Left lung (tissue), 10 donors: ENCODE data around the gene RRP1. TPM values are rescaled to one million over a fixed set of nuclear protein-coding genes. Genes with fewer than 3 reads are reported as not detected.

Experiments
- ATAC-seq: fragments of 200-7000 bp; cut with Tn5 transposase; one replicate; pipeline ENCODE4 v1.9.1; 2020; ENCODE audit warnings: moderate library complexity
- DNase-seq, 4 donors: peaks; one replicate each; pipeline ENCODE4 v3.0.0-alpha.2; 2013 to 2020
- H3K27ac ChIP-seq, 2 donors: fragments of 200-600 bp; sonication (generic) in 1 of 2; one replicate each; pipeline versions ENCODE4 v1.5.0 to v1.8.0; 2020 to 2021
- H3K27me3 ChIP-seq, 2 donors: fragments of 200-600 bp; sonication (generic) in 1 of 2; one replicate each; pipeline versions ENCODE4 v1.5.0 to v1.8.0; 2020 to 2021
- H3K36me3 ChIP-seq, 2 donors: fragments of 200-600 bp; sonication (generic) in 1 of 2; one replicate each; pipeline versions ENCODE4 v1.5.0 to v1.8.0; 2020 to 2021
- H3K4me1 ChIP-seq, 2 donors: fragments of 200-600 bp; one replicate each; pipeline ENCODE4 v1.8.0; 2021
- H3K4me3 ChIP-seq, 2 donors: fragments of 200-600 bp; sonication (generic) in 1 of 2; one replicate each; pipeline versions ENCODE4 v1.5.0 to v1.8.0; 2020 to 2021; ENCODE audit warnings: mild to moderate bottlenecking in 1 of 2
- H3K9me3 ChIP-seq, 2 donors: fragments of 200-600 bp; sonication (generic) in 1 of 2; one replicate each; pipeline versions ENCODE4 v1.5.0 to v1.8.0; 2020 to 2021
- intact Hi-C, 2 donors: fragments of 100-400 bp; cut with DNase I; formaldehyde crosslinking; loops; one replicate each; pipeline versions ENCODE4 v1.11.2 to v1.14.2; 2022
- polyA plus RNA-seq, 6 donors: library from polyadenylated mRNA; unstranded; fragments of 120-200 nt; gene quantifications; one replicate each; pipeline ENCODE4 v1.2.1, GENCODE V29; 2013; ENCODE audit not compliant: insufficient read length in 6 of 6
- total RNA-seq, 2 donors: library from RNA; stranded (reverse); fragmentation: NEBNext Ultra II Directional; extraction: Animal tissue kit (Norgen Biotek cat#: 25700); gene quantifications; one replicate each; pipeline ENCODE4 v1.2.1, GENCODE V29; 2021
- TF ChIP-seq, protein P1 (sequence below), 2 donors: fragments of 200-600 bp; sonication (generic) in 1 of 2; IDR thresholded peaks; one replicate each; pipeline versions ENCODE4 v1.5.0 to v1.8.0; 2021; ENCODE audit warnings: antibody characterized with exemption in 2 of 2
- donor health status: DM: no; HTN: yes; CAD: no.
- donor health status: DM: no; HTN: no; CAD: no.

The RRP1 gene
- total and polyA plus RNA-seq, 8 donors: 16.1 to 28.0 (median 26.2) TPM

DNA sequence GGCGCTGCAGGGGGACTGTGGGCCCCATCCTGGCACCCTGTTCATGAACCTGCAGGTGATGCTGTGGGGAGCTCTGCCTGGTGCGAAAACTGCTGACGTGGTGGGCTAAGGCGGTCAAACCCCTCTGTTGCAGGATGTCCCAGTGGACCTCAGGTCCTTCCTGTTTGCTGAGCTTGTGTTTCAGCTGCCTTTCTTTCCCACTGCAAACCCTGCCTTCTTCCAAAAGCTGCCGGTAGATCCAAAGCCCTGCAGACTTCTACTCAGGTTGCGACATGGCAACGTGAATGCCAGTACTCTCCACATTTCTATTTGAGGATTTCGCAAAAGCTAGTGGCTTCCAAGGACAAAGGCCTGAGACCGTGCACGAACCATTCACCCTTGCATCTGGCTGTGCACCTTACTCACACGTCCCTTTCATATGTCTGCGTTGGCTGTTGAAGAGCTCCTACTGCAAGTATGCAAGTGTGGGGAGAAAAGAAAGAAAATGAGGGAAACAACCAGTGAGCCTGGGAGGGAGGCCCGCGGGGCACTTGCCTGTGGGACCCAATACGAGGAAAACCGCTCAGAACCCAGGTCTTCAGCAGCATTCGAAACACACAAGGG, 6.2 kb upstream of the RRP1 start:
- Histone ChIP-seq H3K9me3 (no peaks in the 10 kb centered on the region), H3K27ac (peak overlapping the region; percentile 61 to 69), H3K4me1 (peaks cover 0 to 18% of the 10 kb centered on the region in 2 donors), H3K36me3 (no peaks in the 10 kb centered on the region), H3K4me3 (no peak overlapping the region), H3K27me3 (no peaks in the 10 kb centered on the region)
- intact Hi-C loops: no loop called here
- ATAC-seq (peak; percentile 81), DNase-seq (no peak)
- TF ChIP-seq, protein P1, sequence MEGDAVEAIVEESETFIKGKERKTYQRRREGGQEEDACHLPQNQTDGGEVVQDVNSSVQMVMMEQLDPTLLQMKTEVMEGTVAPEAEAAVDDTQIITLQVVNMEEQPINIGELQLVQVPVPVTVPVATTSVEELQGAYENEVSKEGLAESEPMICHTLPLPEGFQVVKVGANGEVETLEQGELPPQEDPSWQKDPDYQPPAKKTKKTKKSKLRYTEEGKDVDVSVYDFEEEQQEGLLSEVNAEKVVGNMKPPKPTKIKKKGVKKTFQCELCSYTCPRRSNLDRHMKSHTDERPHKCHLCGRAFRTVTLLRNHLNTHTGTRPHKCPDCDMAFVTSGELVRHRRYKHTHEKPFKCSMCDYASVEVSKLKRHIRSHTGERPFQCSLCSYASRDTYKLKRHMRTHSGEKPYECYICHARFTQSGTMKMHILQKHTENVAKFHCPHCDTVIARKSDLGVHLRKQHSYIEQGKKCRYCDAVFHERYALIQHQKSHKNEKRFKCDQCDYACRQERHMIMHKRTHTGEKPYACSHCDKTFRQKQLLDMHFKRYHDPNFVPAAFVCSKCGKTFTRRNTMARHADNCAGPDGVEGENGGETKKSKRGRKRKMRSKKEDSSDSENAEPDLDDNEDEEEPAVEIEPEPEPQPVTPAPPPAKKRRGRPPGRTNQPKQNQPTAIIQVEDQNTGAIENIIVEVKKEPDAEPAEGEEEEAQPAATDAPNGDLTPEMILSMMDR (IDR thresholded peaks at IDR 0.05): no peak

DNA sequence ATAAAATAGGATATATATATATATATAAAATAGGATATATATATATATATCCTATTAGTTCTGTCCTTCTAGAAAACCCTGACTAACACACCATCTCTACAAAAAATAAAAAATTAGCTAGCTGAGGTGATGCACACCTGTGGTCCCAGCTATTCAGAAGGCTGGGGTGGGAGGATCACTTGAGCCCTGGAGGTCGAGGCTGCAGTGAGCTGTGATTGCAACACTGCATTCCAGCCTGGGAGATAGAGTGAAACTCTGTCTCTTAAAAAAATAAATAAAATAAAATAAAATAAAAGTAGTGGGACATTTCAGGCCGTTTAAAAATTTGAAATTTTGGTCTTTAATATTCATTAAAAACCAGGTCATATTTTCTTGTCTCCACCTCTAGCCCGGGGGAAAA, 4.2 kb upstream of the RRP1 start:
- DNase-seq (no peak), ATAC-seq (no peak)
- TF ChIP-seq, protein P1 (IDR thresholded peaks at IDR 0.05): no peak
- H3K27me3 ChIP-seq: no peaks in the 10 kb centered on the region
- intact Hi-C loops: no loop called here
- H3K36me3 ChIP-seq: no peaks in the 10 kb centered on the region
- peaks cover under 1 to 24% of the 10 kb centered on the region in 2 donors for H3K4me1 ChIP-seq
- H3K4me3 ChIP-seq: no peak overlapping the region
- no peak overlapping the region for H3K27ac ChIP-seq
- no peaks in the 10 kb centered on the region for H3K9me3 ChIP-seq

DNA sequence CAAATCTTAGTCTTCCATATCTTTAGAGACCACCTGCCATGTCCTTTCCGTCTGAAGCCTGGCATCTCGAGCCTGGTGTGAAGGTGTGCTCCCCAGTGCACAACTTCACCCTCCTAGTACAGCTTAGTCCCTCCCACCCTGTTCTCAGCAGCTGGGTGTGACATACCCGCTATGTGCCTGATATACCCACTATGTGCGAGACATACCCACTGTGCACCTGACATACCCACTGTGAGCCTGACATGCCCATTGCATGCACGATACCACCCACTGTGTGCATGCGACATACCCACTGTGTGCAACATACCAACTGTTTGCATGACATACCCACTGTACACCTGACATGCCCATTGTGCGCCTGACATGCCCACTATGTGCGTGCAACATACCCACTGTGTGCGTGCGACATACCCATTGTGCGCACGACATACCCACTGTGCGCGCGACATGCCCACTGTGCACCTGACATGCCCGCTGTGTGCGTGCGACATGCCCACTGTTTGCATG, 3.0 kb upstream of the RRP1 start:
- Histone ChIP-seq H3K36me3 (no peaks in the 10 kb centered on the region), H3K4me1 (peaks cover 6 to 36% of the 10 kb centered on the region in 2 donors), H3K4me3 (no peak overlapping the region), H3K27me3 (no peaks in the 10 kb centered on the region), H3K9me3 (no peaks in the 10 kb centered on the region), H3K27ac (no peak overlapping the region)
- DNase-seq (no peak), ATAC-seq (no peak)
- TF ChIP-seq, protein P1 (IDR thresholded peaks at IDR 0.05): no peak
- intact Hi-C loops: no loop called here

DNA sequence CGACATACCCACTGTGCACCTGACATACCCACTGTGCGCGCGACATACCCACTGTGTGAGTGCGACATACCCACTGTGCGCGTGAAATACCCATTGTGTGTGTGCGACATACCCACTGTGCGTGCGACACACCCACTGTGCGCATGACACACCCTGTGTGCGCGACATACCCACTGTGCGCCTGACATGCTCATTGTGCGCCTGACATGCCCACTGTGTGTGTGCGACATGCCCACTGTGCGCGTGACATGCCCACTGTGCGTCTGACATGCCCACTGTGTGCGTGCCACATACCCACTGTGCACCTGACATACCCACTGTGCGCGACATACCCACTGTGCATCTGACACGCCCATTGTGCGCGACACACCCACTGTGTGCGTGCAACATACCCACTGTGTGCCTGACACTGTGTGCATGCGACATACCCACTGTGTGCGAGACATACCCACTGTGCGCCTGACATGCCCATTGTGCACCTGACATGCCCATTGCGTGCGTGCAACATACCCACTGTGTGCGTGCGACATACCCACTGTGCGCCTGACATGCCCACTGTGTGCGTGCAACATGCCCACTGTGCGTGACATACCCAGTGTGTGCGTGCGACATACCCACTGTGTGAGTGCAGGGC, 2.5 kb upstream of the RRP1 start:
- Histone ChIP-seq H3K4me3 (no peak overlapping the region), H3K27ac (no peak overlapping the region), H3K9me3 (no peaks in the 10 kb centered on the region), H3K27me3 (no peaks in the 10 kb centered on the region), H3K4me1 (peaks cover 6 to 41% of the 10 kb centered on the region in 2 donors), H3K36me3 (peaks cover 0 to 5% of the 10 kb centered on the region in 2 donors)
- TF ChIP-seq, protein P1 (IDR thresholded peaks at IDR 0.05): no peak
- intact Hi-C loops: no loop called here
- DNase-seq (no peak), ATAC-seq (no peak)

DNA sequence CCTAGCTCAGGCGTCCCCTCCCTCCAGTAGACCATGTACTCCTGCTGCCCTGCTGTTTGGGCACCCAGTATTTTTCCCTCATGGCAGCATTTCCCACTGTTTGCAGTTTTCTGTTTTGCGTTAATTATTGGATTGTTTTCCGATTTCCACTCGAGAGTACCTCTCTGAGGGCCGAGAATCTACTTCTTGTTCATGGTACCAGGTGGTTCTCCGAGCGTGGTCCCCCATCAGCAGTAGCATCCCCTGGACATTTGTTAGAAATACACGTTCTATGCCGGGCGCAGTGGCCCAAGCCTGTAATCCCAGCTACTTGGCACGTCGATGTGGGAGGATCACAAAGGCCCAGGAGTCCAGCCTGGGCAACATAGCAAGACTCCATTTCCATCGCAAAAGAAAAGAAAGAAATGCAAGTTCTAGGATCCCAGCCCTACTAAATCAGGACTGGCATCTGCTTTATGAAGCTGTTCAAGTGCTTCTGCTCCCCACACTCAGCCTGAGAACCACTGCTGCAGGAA, 690 bp downstream of the RRP1 start:
- H3K27ac ChIP-seq: peak overlapping the region in 1 of 2 donors; percentile 86
- no peaks in the 10 kb centered on the region for H3K9me3 ChIP-seq
- H3K27me3 ChIP-seq: no peaks in the 10 kb centered on the region
- peaks cover 6 to 29% of the 10 kb centered on the region in 2 donors for H3K4me1 ChIP-seq
- intact Hi-C loops: no loop called here
- peak overlapping the region; percentile 85 to 97 for H3K4me3 ChIP-seq
- DNase-seq (no peak), ATAC-seq (no peak)
- peaks cover 0 to 36% of the 10 kb centered on the region in 2 donors for H3K36me3 ChIP-seq
- TF ChIP-seq, protein P1 (IDR thresholded peaks at IDR 0.05): no peak
